Vagina (tissue), 2 donors: ENCODE results near the gene MDGA2.

Experiments
- POLR2A ChIP-seq, 2 donors: fragments of 450-650 bp; IDR thresholded peaks; one replicate each; pipeline ENCODE4 v1.6.1; 2017; ENCODE audit warnings: antibody characterized with exemption in 2 of 2, mild to moderate bottlenecking in 2 of 2, moderate library complexity in 2 of 2
- TF ChIP-seq, protein P1 (sequence below), 3 experiments: fragments of 450-650 bp in 2 of 3; fragments of 200-600 bp in 1 of 3; sonication (generic) in 1 of 3; IDR thresholded peaks; one replicate each; pipeline ENCODE4 v1.5.1; 2017 to 2019; ENCODE audit warnings: antibody characterized with exemption in 3 of 3, mild to moderate bottlenecking in 2 of 3, moderate library complexity in 2 of 3

DNA sequence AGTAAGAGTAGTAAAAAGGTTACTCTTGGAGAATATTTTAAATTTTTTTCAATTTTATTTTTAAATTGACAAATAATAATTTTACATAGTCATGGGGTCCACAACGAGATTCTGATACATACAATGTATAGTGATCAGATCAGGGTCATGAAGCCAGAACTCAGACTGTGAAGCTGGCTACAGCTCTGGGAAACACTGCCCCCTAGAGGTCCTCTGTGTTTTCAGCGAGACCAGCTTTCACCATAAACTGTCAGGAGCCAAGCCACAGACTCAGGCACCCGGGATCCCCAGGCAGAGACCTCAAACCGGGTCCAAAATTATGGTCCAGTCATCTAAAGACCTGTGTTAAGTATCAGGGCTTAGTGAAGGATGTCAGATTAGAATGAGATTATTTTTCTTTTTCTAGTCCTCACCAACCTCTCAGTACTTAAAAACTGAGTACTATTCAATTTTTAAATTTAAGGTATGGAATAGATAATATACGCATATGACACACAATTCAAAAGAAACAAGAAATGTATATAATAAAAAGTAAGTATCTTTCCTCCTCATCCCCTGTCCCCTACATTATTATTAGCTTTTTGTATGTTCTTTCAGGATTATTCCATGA lies 397.1 kb downstream of the MDGA2 start:
- TF ChIP-seq, protein P1, sequence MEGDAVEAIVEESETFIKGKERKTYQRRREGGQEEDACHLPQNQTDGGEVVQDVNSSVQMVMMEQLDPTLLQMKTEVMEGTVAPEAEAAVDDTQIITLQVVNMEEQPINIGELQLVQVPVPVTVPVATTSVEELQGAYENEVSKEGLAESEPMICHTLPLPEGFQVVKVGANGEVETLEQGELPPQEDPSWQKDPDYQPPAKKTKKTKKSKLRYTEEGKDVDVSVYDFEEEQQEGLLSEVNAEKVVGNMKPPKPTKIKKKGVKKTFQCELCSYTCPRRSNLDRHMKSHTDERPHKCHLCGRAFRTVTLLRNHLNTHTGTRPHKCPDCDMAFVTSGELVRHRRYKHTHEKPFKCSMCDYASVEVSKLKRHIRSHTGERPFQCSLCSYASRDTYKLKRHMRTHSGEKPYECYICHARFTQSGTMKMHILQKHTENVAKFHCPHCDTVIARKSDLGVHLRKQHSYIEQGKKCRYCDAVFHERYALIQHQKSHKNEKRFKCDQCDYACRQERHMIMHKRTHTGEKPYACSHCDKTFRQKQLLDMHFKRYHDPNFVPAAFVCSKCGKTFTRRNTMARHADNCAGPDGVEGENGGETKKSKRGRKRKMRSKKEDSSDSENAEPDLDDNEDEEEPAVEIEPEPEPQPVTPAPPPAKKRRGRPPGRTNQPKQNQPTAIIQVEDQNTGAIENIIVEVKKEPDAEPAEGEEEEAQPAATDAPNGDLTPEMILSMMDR (IDR thresholded peaks at IDR 0.05) = no peak
- no peak for TF ChIP-seq POLR2A (IDR thresholded peaks at IDR 0.05)
